Stimulated activated CD4-positive, alpha-beta T cell treated with anti-CD3 and anti-CD28 coated beads, Interleukin-15, amount 100 ng/mL, for 1 hour (primary cell): Measurements from ENCODE around the gene FRMD8.

Source experiments
- DNase-seq, 2 donors: peaks; one replicate each; pipeline ENCODE4 v3.0.0-alpha.2; 2020; ENCODE audit warnings: low read depth in 1 of 2, low spot score in 1 of 2

The FRMD8 gene, protein sequence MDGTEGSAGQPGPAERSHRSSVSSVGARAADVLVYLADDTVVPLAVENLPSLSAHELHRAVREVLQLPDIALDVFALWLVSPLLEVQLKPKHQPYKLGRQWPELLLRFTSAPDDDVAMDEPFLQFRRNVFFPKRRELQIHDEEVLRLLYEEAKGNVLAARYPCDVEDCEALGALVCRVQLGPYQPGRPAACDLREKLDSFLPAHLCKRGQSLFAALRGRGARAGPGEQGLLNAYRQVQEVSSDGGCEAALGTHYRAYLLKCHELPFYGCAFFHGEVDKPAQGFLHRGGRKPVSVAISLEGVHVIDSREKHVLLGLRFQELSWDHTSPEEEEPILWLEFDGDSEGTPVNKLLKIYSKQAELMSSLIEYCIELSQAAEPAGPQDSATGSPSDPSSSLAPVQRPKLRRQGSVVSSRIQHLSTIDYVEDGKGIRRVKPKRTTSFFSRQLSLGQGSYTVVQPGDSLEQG

DNA sequence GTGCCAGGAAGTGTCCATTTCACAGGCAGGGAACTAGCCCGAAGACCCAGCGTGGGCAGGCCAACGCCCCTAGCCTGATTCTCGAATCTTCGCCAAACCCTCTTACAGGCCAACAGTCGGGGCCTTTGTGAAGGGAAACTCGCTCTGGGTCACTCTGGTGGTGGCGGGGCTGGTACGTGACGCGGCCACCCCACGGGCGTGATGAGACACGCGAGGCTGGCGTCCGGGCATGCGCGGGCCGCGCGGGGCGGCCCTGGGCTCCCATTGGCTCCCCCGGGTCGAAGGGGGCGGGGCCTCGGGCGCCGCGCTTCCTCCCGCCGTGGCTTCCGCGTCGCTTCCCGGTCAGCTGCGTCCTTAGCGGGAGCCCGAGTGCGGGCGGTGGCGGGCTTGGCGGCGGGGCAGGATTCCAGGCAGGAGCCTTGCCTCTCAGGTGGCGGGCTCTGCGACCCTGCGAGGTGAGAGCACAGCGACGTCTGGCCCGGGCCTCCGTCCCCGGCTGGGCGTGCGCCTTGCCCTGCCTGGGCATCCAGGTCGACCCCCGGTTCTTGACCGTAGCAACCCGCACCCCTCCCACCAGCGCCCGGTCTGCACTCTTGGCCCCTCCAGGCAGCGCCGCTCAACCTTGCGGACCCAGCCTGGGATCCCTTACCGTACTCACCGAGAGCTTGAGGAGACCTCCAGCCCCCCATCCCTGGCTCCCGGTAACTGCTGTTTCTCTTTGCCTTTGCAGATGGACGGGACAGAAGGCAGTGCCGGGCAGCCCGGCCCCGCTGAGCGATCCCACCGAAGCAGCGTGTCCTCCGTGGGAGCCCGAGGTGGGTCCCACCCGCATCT is at the start of gene FRMD8:
Gene FRMD8 (plus strand): TSS at position 331 of the 834 bp plus-strand sequence. CDS start 400 bp downstream, at position 731.
- peak; percentile 82 to 85 for DNase-seq

DNA sequence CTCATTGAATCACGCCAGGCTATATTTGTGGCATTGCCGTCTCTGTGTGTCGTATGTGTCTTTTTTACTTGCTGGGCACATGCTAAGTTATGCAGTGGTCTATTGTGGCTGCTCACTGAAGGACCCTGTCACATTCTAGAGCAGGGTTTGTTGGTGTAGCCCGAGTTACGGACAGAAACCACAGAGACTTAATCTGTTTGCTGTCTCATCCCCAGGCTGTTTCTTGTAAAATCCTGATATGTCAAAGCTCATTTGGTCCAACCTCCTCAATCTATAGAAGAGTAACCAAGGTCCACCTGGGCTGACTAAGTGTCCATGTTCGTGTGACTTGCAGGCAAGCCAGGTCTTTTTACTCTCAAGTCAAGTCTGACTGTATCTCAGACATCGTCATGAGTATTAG is 47.8 kb upstream of the FRMD8 start:
- DNase-seq = no peak

DNA sequence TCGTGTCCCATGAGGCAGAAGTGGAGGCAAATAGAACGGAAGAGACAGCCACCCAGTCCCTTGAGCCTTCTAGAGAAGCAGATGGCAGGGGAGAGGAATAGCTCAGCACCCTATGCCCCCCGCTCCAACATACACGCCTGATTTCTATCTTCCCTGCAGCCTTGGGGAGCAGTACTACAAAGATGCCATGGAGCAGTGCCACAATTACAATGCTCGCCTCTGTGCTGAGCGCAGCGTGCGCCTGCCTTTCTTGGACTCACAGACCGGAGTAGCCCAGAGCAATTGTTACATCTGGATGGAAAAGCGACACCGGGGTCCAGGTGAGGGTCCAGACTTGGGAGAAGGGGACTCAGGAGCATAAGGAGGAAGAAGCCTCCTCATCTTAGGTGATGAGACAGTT is 46.2 kb upstream of the FRMD8 start:
- DNase-seq = no peak

DNA sequence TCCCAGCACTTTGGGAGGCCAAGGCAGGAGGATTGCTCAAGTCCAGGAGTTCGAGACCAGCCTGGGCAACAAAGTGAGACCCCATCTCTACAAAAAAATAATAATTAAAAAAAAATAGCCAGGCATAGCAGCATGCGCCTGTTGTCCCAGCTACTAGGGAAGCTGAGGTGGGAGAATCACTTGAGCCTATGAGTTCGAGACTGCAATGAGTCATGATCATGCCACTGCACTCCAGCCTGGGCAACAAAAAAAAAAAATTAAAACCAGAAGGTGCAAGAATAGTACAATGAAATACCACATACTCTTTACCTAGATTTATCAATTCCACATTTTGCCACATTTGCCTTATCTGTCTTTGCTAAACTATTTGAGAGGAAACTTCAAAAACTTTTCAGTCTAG is 44.6 kb upstream of the FRMD8 start:
- DNase-seq = no peak

DNA sequence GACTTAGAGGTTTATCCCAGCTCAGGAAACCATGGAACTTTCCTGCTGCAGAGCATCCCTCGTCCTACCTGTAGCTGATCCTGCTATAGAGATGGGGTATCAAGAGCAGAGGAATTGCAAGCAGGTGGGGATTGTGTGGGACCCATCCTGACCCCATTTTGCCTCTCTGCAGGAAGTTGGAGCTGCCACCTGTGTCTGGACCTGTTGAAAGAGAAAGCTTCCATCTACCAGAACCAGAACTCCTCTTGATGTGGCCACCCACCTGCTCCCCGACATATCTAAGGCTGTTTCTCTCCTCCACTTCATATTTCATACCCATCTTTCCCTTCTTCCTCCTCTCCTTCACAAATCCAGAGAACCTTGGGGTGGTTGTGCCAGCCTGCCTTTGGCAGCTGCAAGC is 34.9 kb upstream of the FRMD8 start:
- no peak for DNase-seq

DNA sequence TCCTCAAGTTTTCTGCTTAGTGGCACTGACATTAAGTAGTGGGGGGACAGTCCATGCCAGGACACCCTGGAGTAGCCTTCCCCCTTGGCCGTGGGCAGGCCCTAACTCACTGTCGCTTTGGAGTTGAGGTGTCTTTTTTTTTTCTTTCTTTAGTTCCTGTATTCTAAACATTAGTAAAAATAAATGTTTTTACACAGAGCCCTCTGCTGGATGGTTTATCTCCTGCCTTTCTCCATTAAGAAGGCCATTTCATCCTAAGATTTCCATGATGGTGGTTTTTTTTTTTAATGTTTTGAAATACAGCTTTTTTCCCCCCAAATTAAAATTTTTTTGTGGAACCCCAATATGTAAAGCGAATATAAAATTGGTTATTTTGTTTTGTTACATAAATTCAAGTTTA is 33.7 kb upstream of the FRMD8 start:
- no peak for DNase-seq

DNA sequence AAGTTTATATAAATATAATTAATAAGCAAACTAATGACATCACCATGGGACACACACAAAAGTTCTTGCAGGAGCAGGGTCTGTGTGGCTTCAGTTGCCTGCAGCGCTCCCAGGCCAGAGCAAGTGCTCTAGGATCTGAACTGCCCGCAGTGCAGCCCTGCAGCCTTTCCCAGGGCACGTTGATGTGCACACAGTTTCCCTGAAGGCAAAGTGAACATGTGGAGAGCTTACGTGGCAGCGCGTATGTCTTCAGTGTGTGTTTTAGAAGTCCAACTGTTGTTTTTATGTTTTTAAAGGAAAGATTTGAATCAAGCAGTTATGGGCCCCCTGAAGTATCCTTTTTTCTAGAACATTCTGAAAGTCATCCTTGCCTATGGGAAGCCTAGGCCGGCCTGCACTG is 33.1 kb upstream of the FRMD8 start:
- DNase-seq = no peak

DNA sequence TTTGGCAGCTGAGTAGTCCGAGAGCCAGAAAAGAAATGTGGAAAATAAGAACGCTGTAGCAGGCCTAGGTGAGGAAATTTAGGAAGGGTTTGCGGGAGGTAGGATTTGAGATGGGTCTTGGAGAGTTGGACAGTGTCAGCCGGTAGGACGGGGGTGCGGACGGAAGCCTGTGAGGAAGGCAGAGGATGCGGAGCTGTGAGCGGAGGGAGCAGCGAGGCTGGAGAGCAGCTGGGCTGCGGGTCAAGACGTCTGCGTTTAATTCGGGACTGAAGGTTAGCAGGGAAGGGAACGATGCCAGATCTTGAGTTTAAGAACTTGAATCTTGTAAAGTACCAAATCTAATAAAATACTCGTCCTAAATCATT is 32.6 kb upstream of the FRMD8 start:
- DNase-seq = no peak

DNA sequence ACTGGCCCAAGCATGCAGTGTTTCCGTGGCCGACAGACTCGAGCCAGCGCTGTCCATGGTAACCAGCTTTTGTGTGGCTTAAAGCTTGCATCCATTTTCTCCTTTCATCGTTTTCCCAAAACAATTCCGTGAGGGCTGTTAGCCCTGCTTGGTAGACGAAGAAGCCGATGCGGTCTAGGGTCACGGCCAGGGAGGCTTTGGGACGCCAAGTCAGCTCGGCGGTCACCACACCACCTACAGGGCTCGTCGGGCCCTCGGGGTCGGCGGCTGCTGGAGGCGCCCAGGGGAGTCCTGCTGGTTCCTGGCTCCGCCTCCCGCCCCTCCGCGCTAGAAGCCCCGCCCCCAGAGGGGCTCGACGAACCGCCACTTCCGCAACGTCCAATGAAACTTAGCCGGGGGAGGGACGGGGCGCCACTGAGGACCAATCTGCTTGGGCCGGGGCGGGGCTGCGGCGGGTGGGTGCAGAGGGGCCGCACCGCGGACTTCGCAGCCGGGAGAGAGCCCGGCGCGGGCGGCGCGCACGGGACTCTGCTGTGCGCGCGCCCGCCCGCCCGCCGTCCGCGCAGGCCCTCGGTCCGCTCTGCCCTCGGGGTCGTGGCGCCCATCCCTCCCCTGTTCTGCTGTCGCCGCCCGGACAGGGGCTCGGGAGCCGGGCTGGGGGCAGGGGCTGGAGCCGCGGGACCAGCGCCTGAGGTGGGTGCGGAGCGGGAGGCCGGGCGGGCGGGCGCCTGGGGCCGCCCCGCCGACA is 32.0 kb upstream of the FRMD8 start, which contains the start of gene TIGD3:
Gene TIGD3 (plus strand): TSS at position 487 of the 748 bp plus-strand sequence. CDS start 1,058 bp downstream, outside the sequence.
- peak; percentile 95 to 96 for DNase-seq

DNA sequence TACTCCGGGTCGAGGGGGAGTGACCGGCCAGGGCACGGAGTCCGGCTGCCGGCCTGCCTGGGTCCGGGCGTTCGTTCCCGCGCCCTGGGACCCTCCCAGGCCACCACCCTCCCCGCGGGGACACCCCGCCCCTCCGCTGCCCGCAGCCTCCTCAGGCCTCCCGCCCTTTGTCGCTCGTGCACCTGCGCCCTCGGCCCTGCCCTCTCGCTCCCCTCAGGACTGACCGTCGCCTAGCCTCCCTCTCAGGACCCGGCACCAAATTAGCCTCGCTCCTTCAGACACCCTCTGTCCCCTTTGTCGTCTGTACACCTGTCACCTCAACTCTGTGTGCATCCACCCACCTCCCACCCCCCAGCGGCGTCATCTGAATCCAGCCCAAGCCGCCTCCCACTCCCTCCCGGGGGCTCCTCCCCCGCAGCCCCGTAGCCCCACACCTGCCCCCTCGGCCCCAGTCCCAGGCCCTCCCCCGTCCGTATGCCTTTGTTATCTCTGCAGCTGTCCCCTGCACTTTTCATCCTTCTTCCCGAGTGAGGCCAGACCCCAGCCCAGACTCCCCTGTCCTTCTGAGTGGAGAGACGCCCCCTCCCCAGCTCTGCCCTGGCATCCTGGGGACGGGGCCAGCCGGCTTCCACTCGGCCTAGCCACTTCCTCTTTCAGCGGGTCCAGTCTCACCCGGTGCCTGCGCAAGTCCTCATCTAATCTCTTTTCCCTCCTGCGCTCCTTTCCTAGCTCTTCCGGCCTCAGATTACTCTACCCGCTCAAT is 31.2 kb upstream of the FRMD8 start:
- peak in 1 of 2 donors; percentile 34 for DNase-seq

DNA sequence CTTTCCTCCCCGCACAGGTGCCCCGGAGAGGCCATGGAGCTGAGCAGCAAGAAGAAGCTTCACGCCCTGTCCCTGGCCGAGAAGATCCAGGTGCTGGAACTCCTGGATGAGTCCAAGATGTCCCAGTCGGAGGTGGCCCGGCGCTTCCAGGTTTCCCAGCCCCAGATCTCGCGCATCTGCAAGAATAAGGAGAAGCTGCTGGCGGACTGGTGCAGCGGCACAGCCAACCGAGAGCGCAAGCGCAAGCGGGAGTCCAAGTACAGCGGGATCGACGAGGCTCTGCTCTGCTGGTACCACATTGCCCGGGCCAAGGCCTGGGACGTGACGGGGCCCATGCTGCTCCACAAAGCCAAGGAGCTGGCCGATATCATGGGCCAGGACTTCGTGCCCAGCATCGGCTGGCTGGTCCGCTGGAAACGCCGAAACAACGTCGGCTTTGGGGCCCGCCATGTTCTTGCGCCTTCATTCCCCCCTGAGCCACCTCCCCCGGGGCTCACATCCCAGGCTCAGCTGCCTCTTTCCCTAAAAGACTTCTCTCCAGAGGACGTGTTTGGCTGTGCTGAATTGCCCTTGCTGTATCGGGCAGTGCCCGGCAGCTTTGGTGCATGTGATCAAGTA is 30.6 kb upstream of the FRMD8 start:
- no peak for DNase-seq

DNA sequence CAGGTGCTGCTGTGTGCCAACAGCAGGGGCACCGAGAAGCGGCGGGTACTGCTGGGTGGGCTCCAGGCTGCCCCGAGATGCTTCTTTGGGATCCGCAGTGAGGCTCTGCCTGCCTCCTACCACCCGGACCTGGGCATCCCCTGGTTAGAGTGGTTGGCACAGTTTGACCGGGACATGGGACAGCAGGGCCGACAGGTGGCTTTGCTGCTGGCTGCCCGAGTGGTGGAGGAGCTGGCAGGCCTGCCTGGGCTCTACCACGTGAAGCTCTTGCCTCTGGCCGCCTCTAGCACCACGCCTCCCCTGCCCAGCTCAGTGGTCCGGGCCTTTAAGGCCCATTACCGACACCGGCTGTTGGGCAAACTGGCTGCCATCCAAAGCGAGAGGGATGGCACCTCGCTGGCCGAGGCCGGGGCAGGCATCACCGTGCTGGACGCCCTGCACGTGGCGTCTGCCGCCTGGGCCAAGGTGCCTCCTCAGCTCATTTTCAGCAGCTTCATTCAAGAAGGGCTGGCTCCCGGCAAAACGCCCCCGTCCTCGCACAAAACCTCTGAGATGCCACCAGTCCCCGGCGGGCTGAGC is 30.0 kb upstream of the FRMD8 start:
- DNase-seq = no peak

DNA sequence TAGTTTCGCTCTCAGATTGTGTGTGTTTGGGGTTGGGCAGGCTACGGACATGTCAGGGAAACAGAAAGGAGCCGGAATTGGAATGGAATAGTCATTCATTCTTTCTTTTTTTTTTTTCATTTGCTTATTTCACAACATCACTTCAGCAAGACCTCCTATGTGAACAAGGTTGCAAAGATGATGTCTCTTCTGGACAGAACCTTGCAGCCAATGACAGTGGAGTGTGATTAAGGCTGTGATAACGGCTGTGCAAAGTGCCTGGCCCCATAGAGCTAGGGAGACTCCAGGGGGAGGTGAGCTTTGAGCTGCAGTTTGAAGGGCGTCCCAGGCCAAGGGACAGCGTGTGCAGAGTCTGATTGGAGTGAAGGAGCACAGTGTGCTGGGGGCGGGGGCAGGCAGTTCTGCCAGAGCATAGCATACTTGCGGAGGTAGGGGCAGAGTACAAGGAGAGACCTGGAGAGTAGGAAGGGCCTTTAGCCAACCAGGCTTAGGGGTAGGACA is 28.5 kb upstream of the FRMD8 start:
- DNase-seq = no peak

DNA sequence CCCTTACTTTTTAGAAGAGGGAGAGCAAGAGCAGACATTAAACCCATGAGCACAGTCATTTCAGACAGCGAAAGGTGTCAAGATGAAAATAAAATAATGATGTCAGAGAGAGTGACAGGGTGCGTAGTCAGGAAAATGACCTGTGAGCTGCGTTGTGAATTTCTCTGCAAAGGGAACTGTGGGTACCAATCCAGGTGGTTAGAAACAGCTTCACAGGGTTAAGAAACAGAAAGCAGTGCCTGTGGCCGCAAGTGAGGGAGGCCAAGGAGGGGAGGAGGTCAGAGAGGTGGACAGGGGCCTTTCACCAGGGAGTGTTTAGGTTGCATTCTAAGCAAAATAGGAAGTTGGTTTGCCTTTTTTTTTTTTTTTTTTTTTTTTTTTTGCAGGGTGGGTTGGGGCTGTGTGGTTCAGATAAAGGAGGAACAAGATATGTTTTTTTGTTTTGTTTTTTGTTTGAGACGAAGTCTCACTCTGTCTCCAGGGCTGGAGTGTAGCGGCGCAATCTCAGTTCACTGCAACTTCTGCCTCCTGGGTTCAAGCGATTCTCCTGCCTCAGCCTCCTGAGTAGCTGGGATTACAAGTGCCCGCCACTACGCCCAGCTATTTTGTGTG is 24.0 kb upstream of the FRMD8 start:
- no peak for DNase-seq

DNA sequence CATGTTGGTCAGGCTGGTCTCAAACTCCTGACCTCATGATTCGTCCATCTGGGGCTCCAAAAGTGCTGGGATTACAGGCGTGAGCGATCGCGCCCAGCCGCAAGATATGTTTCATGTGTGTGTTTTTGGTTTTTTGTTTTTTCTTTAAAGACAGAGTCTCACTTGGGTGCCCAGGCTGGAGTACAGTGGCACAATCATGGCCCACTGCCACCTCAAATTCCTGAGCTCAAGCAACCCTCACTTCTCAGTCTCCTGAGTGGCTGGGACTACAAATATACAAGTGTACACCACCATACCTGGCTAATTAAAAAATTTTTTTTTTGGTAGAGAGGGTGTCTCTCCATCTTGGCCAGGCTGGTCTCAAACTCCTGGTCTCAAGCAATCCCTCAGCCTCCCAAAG is 23.5 kb upstream of the FRMD8 start:
- DNase-seq = no peak

DNA sequence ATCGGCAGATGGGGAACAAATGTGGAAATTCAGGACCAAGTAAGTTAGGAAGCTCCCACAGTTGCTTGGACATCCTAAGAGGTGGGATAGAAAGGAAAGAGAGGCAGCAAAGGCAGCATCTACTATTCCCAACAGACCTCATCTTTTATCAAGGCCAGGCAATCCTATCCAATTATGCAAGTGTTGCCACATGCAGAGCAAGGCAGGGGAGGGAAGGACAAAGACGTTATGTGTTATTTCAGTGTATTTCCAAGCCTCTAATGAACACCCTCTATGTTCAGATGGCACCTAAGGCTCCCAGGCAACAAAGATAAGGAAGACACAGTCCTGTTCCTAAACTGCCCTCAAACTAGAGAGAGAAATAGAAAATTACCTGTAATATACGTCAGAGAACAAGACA is 22.7 kb upstream of the FRMD8 start:
- DNase-seq = no peak

DNA sequence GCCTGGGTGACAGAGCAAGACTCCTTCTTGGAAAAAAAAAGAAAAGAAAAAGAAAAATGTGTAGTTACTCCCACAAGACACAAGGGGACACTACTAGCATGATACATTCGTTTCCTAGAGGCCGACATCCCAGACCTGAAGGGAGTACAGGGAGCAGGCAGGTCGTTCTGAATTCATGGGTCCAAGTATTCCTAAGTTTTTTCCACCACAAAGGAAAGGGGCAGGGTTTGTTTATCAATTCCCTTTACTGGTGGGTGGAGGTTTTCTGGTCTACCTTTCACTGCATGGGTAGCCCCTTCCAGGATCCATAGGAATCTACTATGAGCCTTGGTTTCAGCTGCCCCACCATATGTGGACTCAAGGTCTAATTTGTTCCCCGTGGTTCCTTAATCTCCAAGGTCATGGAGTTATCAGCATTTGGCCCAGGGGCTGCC is 20.1 kb upstream of the FRMD8 start:
- no peak for DNase-seq

DNA sequence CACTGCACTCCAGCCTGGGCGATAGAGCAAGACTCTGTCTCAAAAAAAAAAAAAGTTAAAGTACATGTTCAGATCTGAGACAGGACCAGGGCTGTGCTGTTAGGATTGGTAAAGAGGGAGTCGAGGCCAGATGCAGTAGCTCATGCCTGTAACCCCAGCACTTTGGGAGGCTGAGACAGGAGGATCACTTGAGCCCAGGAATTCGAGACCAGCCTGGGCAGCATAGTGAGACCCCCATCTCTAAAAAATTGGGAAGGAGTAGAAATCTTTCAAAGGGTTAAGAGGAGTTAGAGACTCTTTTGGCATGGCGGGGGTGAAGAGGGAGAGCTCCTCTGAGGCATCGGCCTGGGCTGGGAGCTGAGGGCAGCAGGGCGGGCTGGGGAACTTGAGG is 15.8 kb upstream of the FRMD8 start:
- no peak for DNase-seq

DNA sequence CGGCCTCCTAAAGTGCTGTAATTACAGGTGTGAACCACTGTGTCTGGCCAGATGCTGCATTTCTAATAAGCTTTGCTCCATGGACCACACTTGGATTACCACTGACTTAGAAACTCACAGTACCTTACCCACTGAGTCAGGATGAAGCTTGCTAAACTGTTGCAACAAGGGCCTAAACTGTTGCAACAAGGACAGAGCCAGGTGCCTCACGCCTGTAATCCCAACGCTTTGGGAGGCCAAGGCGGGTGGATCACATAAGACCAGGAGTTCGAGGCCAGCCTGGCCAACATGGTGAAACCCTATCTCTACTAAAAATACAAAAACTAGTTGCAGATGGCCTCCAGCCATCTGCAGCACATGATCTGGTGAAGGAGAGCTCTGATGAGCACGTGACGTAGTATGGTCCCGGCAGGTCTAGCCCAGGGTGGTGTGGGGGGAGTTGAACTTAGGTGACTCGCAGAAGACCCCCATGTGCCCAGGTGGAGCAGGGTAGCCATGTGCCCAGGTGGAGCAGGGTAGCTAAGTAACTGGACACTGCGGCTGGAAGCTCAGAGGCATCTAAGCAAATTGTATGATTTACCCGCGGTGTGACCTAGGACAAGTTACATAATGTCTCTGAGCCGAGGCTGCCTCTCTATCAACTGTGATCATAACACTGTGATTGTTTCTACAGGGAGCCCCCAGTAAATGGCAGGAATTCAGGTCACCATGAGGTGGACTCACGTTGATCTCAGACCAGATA is 12.4 kb upstream of the FRMD8 start:
- DNase-seq = no peak
